WTC11 (cell line): ENCODE data around the gene GHR.

Source experiments
- ATF3 ChIP-seq: sonication (generic); formaldehyde crosslinking; conservative IDR thresholded peaks from 2 replicates; pipeline ENCODE4 v1.8.1; 2022; ENCODE audit warnings: mild to moderate bottlenecking, missing genetic modification reagents
- CTCF ChIP-seq: fragments of 200-600 bp; IDR thresholded peaks from 2 replicates; pipeline ENCODE4 v1.8.0; 2022; ENCODE audit warnings: antibody characterized with exemption
- ETV6 ChIP-seq: sonication (generic); formaldehyde crosslinking; IDR thresholded peaks from 2 replicates; pipeline ENCODE4 v1.8.1; 2022; ENCODE audit warnings: mild to moderate bottlenecking, missing genetic modification reagents
- GABPB1 ChIP-seq: sonication (generic); formaldehyde crosslinking; IDR thresholded peaks from 2 replicates; pipeline ENCODE4 v1.8.1; 2023; ENCODE audit warnings: mild to moderate bottlenecking, missing genetic modification reagents
- JUN ChIP-seq: sonication (generic); formaldehyde crosslinking; IDR thresholded peaks from 2 replicates; pipeline ENCODE4 v1.8.0; 2023; ENCODE audit warnings: mild to moderate bottlenecking, missing genetic modification reagents
- NR1H2 ChIP-seq: sonication (generic); formaldehyde crosslinking; IDR thresholded peaks from 2 replicates; pipeline ENCODE4 v1.9.0; 2021; ENCODE audit warnings: mild to moderate bottlenecking, moderate library complexity, missing genetic modification reagents
- RORB ChIP-seq: fragments of 250-450 bp; sonication (Bioruptor Pico); IDR thresholded peaks from 2 replicates; pipeline ENCODE4 v1.9.0; 2021; ENCODE audit warnings: mild to moderate bottlenecking
- ZNF121 ChIP-seq: sonication (generic); formaldehyde crosslinking; IDR thresholded peaks from 2 replicates; pipeline ENCODE4 v1.8.0; 2023; ENCODE audit warnings: missing genetic modification reagents
- TF ChIP-seq, protein P1 (sequence below): sonication (generic); formaldehyde crosslinking; IDR thresholded peaks from 2 replicates; pipeline ENCODE4 v1.8.1; 2022; ENCODE audit warnings: low read depth, missing genetic modification reagents, borderline replicate concordance
- TF ChIP-seq, protein P2 (sequence below): sonication (generic); formaldehyde crosslinking; IDR thresholded peaks from 2 replicates; pipeline ENCODE4 v1.8.1; 2022; ENCODE audit warnings: mild to moderate bottlenecking, missing genetic modification reagents, moderate library complexity, borderline replicate concordance

GRCh38 chr5:42404366-42404765 is 18.9 kb upstream of the GHR start:
- TF ChIP-seq CTCF: no peak
- TF ChIP-seq JUN (CRISPR knock-in tag): no peak
- no peak for TF ChIP-seq GABPB1 (CRISPR knock-in tag)
- no peak for TF ChIP-seq ZNF121 (CRISPR knock-in tag)
- no peak for TF ChIP-seq ETV6
- no peak for TF ChIP-seq ATF3 (CRISPR knock-in tag)
- TF ChIP-seq, protein P1, sequence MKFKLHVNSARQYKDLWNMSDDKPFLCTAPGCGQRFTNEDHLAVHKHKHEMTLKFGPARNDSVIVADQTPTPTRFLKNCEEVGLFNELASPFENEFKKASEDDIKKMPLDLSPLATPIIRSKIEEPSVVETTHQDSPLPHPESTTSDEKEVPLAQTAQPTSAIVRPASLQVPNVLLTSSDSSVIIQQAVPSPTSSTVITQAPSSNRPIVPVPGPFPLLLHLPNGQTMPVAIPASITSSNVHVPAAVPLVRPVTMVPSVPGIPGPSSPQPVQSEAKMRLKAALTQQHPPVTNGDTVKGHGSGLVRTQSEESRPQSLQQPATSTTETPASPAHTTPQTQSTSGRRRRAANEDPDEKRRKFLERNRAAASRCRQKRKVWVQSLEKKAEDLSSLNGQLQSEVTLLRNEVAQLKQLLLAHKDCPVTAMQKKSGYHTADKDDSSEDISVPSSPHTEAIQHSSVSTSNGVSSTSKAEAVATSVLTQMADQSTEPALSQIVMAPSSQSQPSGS (CRISPR knock-in tag): no peak
- TF ChIP-seq RORB: no peak
- TF ChIP-seq NR1H2: no peak
- TF ChIP-seq, protein P2, sequence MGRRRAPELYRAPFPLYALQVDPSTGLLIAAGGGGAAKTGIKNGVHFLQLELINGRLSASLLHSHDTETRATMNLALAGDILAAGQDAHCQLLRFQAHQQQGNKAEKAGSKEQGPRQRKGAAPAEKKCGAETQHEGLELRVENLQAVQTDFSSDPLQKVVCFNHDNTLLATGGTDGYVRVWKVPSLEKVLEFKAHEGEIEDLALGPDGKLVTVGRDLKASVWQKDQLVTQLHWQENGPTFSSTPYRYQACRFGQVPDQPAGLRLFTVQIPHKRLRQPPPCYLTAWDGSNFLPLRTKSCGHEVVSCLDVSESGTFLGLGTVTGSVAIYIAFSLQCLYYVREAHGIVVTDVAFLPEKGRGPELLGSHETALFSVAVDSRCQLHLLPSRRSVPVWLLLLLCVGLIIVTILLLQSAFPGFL (CRISPR knock-in tag): no peak
